Colon (tissue), 2 donors: ENCODE data around the gene BCL2L11.

ENCODE experiments used
- FAIRE-seq: peaks from 2 replicates; lab custom pipeline; 2012; peaks lifted over from hg19 to GRCh38; lab: Jason Lieb, UNC
- donor health status: control.
- donor health status: control.

The BCL2L11 gene

DNA sequence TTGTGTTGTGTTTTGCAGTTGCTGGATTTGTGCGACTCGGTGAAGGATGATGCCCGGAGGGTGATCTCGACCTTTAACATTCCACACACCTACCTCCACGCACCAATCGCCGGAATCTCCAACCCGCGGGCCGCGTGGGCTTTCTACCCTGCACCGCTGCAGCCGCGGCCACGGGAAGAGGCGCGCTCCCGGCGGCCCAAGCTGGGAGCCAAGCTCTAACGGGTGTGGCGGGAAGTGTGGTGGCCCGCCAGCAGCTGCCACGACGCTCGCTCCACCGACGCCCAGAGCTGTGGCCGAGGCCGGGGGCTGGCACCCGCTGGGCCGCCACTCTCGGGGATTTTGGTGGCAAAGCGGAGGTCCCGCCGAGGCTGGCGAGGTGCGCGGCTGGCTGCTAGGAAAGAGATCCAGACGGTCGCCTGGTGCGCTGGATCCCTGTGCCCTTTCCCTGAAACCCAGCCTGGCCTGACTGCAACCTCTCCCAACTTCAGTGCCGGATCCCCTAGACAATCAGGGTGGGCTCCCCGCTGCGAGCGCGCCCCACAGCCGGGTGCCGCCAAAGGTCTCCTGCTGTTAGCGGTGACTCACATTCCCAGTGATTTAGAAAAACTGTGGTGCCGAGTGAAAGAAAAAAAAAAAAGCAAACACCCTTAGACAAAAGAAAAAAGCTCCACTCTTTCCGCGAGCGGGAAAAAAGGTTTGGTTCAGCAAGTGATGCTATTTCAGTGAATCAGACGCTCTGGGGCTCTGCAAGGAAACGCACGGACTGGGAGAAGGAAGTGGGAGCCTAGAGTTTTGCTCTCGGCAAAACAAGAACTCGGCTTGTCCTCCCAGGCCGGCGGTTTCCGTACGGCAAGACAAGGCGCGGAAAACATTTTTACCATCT, 2.9 kb upstream of the BCL2L11 start:
- no peak for FAIRE-seq

DNA sequence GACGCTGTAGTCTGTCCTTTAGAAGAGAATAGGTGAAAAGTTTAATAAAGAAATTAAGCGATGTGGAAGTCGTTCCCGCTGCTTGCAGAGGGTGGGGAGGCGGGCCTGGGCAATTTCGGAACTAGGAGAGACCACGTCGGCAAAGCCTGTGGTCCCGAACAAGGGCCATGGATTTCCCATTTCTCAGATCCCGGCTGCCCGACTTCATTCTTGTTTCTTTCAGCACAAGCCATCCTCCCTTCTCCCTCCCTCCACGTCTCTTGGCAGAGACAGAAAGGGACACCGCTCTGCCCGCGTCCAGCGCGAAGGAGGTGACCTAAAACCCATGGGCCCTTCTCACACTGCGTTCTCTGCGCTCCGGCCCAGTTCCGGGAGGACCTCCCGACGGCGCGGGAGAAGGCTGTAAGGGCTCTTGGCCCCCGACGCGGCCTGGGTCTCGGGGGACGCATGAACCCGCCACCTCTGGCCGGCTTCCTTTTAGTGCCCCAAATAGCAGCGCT, 2.2 kb upstream of the BCL2L11 start:
- no peak for FAIRE-seq

DNA sequence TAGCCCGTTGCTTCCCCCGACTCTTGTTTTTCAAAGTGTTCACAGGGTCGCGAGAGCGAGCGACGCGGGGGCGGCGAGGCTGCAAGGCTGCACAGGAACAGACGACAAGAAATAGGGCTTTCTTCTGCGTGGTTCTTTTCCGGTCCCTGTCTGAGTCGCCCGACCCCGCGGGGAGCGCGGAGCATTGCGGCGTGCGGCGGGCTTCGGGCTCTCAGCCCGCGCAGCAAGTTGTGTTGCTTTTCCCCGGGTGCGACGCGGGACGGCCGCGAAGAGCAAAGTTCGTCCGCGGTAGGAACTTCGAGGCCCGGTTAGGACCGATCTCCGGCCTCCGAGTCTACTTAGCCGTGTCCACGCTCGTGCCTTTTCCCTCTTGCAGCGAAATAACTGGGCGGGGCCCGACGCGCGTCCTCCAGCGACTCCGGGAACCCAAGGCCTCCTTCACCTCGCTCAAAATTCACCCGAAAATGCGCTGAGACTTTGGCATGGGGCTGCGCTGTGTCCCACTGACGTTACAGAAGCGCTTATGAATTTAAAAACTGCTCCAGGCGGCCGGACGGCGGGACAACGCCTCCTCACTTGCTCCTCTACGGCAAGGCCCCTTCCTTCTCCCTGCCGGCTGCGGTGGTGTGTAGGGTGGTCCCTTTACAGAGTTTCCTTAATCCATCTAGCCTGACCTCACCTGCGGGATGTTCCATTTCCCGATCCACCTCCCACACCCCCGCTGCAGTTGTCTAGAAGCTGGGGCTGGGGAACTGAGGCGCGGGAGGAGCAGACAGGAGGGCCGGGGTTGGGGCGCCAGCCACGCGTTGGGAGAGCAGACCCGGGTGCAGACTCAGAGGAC, 1.5 kb upstream of the BCL2L11 start:
- no peak for FAIRE-seq

DNA sequence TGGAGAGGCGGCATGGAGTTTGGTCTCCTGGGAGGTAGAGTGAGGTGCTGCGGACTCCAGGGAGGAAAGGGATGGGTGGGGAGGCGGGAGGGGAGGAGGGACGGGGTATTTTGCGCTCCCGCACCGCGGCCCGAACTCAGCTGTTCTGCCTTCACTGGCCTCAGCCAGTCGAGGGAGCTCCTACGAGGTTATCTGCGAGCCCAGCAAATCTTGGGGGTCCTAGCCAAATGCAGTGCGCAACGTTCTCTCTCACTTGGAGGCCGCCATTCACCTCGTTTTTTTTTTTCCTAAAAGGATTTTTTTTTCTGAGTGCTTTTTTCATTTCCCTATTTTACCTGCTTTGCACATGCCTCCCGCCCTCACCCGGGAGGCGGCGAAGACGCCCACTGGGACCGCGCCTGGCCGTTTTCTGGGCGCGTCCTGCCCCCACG, 877 bp upstream of the BCL2L11 start:
- no peak for FAIRE-seq

DNA sequence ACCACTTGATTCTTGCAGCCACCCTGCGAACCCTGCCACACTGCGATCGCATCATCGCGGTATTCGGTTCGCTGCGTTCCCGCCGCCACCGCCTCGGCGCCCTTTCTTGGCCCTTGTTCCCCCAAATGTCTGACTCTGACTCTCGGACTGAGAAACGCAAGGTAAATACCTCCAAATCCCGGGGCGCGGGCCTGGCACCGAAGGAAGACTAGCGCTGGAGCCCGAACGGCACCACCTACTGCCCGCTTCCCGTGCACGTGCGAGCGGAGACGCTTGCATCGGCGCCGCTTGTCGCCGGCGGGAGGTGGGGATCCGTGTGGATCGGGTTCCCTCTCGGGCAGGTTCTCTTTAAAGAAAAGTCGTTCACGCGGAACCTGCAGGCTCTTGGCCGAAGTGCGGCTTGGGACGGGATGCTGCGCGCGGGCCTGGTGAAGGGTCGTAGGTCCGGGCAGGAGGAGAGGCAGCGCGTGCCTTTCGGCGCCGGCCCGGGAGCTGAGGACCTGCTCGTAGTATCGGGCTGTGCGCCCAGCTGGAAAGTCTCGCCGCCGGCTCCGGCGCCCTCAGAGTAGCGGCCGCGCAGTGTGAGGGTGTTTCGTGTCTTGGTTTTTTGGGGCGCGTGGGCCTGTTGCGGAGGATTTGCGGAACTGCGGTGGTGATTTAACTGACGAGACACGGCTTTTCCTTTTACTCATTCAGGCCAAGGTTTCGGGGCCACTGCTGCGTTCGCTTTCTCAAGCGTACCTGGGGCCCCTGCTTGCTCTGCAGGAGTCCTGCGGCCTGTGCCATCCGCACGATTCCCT, 514 bp downstream of the BCL2L11 start:
- FAIRE-seq, result no peak

DNA sequence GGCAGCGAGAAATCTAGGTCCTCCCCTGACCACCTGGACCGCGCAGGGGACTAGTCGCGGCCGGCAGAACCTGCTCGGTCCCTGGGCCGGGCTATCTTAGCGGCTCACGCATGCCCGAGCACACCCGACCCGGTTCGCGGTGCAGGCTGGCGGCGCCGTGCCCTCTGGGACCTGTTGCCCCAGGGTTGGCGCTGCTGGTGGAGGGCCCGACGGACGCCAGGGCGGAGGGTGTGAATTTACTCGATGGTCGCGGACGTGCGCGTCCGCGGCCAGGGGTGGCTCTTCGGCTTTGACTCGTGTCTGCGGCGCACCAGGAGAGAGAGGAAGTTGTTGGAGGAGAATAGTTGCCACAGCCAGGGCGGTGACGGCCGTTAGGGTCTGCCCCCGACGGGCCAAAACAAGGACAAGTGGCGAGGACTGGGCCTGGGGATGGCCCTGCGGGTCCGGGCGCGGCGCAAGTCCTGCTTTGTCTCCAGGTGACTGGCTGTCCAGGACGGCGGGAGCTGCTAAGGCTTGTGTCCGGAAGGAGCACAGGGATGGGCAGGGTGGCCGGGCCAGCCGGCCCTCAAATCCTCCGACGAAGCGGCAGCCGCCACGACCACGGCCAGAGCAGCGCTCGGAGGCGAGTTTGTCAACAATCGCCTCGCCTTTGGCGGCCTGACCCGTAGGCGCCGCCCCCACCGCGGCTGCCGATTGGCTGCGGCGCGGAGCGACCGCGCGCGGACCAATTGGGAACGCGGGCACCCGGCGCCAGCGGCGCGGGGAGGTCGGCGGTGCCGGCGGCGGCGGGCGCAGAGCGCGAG, 1.3 kb downstream of the BCL2L11 start:
- FAIRE-seq, result no peak

DNA sequence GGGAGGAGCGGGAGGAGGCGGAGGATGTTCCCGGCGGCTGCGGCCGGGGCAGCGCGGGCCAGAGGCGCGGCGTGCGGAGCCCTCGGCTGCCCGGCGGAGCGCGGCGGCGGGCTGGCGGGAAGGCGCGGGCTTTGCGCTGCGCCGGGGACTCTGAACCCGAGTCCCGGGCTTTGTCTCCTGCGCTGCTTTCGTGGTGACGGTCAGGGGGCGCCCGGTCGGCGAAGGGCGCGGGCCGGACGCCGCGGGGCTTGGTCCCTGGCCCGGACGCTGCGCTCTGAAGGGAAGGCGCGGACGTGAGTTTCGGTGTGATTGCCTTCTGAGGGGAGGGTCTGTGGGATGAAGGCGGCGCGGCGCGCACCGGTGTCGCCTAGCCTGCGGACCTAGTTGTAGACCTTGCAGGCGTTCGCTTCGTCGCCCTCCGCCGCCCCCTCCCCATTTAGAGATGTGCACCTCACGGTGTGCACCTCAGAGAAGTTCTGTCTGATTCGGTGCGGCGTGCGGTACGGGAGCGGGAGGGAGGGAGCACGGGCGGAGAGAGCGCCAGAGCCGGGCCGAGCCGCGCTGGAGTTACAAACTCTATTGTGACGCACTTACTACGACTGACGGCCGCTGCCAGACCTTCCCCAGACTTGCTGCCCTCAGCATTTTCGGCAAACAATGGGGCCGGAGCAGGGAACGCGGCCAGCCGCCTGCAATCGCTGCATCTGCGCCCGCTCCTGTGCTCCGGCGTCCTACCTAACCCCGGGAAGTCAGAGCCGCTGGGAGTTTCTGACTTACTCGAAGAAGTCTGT, 2.1 kb downstream of the BCL2L11 start:
- FAIRE-seq, result no peak

DNA sequence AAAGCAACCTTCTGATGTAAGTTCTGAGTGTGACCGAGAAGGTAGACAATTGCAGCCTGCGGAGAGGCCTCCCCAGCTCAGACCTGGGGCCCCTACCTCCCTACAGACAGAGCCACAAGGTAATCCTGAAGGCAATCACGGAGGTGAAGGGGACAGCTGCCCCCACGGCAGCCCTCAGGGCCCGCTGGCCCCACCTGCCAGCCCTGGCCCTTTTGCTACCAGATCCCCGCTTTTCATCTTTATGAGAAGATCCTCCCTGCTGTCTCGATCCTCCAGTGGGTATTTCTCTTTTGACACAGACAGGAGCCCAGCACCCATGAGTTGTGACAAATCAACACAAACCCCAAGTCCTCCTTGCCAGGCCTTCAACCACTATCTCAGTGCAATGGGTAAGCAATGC, 3.0 kb downstream of the BCL2L11 start:
- no peak for FAIRE-seq

DNA sequence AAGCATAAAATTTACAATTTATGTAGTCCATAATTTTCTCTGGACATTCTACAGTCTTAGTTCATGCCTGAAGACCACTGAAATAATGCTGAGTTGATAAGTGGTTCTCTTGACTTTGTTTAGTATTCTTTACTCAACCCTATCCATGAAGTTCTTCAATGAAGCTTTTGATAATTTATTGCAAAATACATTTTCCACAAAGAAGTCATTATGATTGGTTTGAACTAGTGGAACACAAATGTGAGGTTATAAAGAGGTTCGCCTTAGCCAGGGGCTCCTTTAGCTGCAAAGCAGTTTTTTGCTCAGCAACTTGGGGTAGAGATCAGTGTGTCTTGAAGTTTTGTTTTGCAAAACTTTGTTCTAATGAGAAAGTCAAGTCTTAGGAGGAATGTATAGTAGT, 5.9 kb downstream of the BCL2L11 start:
- no peak for FAIRE-seq

DNA sequence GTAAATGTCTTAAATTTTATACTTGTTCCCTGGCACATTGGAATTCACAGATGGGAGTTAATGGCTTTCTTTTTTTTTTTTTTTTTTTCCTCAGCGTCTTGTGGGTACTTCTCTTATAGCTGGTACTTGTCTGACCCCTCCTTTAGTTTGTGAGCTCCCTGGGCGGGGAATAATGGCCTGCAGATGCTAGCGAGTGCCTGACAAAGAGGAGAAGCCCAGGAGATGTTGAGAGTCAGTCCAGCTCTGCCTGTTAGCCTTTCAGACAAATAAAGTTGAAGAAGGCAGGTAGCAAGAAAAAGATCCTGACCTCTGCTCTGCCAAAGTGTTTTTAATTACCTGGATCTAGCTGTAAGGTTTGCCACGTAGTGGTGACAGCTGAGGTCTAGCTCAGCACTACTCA, 6.6 kb downstream of the BCL2L11 start:
- no peak for FAIRE-seq

DNA sequence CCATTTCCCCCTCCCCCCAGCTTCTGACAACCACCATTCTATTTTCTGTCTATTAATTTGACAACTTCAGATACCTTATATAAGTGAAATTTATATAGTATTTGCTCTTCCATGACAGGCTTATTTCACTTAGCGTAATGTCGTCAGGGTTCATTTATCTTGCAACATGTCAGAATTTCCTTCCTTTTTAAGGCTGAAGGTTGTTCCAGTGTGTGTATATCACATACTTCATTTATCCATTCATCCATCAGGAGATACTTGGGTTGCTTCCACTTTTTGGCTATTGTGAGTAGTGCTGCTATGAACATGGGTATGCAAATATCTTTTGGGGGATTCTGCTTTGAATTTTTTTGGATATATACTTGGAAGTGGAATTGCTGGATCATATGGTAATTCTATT, 7.4 kb downstream of the BCL2L11 start:
- no peak for FAIRE-seq

DNA sequence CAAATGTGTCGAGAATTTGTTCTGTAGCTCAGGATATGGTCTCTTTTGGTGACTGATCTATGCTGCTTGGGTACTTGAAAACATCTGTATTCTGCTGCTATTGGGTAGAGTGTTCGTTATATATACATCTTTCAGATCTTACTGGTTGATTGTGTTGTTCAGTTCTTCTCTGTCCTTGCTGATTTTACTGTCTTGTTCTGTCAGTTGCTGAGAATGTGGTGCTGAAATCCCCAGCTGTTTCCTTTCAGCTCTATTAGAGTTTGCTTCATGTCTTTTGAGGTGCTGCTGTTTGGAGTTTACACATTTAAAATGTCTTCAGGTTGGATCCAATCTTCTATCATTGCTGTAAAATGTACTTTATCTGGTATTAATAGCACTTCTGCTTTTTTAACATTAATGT, 12.9 kb downstream of the BCL2L11 start:
- no peak for FAIRE-seq

DNA sequence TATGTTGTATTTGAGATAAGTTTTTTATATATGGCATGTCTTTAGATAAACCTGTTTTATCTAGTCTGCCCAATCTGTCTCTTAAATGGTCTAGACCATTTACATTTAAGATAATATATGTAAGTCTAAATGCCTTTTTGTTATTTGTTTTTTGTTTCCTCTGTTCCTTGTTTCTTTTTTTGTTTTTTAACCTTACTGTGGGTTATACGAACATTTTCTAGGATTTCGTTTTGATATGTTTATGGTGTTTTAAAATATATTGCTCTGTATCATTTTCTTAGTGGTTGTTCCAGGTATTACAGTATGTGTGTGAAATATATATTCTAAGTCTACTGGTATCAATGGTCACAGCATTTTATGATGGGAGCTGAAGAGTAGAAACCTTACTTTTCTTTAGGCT, 13.3 kb downstream of the BCL2L11 start:
- peak; percentile 85 for FAIRE-seq

DNA sequence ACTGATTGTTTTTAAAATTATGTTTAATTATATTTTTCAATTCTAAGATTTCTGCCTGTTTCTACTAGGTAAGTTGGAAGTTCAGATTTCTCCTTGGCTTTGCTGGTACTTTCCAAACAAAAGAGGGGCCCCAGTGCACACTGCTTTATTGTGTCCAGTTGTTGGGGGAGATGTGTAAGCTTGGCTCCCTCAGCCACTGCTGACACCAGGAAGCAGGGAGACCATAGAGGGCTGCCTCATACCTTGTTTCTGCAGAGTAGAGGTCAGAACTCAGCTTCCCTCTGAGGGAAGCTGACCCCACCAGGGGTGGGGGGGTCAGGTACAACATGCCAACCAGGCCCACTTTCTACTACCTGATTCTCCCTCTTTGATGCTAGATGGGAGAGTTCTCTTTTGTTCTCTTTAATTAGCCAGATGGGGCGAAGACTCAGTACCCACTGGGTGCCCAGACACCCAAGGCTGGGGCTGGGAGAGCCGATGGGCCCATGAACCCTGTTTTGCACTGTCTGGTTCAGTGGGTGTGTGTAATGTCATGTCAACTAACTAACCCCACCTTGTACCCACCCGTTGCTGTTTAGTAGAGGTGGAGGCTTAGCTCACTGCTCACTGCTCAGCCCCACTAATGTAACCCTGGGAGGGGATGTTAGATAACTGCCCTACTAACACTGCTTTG, 14.7 kb downstream of the BCL2L11 start:
- no peak for FAIRE-seq

DNA sequence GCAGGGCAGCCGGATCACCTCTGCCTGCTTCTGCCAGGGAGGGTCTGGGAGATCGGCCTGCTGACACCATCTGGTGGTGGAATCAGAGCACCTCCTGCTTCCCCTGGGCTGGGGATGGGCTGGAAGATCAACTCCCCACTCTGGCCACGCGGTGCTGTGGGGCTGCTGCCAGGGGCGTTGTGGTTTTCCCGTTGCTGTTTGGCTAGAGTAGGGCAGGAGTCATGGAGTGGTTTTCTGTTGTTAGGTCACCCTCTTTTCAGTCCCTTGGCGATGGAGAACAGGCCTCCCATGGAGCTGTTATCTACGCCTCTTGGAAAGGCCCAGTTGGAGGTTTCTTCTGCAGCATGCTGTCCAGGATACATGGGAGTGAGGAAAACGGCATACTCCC, 15.2 kb downstream of the BCL2L11 start:
- FAIRE-seq, result no peak

DNA sequence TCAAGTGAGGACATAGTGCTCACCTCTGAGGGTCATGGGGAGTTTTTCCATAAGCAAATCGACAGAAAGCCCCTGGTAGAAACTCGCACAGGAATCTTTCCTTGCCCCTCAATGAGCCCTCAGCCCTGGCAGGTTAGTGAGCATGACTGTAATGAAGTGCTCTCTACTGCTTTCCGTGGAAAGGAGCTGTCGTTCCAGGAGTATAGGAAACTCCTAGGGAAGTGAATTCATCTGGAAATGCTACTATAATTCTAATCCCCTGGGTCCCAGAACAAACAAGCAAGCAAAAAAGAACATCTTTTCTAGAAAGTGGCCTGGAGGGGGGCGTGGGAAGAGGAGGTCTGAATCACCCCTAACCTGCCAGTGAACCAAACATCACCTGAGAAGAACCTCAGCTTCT, 18.1 kb downstream of the BCL2L11 start:
- no peak for FAIRE-seq

DNA sequence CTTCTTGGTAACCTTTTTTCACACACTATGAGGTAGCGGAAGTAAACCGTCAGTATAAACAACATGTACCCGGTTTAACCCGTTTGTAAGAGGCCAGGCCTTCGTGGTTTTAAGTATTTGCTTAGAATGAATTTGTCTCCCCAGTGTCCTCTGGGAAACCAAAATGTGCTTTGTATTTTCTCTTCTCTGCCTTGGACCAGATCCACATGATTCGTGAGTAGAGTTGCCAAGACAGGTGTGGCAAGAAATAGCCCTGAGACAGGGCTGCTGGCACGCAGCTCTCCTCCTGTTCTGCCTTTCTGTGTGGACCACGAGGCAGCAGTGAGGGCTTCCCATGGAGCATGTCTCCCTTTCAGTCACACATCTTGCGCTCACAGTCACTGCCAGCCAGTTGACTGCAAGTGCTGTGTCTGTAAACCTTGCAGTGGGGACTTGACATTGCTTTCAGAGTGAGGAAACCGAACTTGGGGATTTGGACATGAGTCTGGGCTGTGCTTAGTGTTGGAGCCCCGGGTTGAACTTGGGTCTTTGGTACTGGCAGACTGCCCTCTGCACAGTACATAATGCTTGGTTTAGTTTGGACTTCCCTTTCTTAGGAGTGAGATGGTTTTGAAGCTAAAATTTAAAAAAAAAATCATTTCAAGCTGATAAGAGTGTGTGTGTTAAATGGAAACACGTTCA, 19.1 kb downstream of the BCL2L11 start:
- FAIRE-seq, result no peak

DNA sequence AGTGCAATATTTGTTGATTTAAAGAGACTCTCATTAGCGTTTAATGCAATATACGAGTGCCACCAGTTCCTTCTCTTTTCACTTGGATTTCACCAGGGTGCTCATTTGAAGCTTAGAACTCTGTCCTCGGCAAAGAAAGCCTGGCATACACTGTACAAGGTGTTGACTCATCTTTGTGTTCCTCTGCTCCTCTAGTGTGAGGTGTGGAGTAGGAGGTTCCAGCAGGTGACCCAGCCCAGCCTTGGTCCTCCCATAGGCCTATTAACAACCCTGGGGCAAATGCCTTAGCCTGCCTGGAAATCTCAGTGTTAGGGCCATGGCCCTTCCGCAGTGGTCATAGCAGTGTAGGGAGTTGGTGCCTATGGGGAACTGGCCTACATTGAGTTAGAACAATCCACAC, 20.1 kb downstream of the BCL2L11 start:
- no peak for FAIRE-seq

DNA sequence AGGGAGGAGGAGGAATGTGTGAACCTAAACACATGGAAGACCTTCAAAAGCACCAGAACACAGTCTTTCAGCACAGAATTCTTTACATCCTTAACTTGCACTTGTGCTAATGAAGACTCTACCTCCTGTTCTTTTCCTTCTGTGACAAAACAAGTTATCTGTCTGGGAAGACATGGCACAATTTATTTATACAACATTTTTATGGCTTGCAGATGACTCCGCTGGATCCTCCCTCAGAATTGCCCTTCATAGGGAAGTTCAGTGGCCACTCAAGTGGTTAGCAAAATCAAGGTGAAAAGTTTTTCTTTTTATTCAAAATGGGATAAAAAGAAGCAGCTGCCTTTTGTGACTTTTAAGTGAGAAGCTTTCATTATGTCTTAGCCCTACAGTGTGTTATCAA, 21.4 kb downstream of the BCL2L11 start:
- FAIRE-seq, result no peak
